Smooth muscle cell (in vitro differentiated cells): Measurements from ENCODE around the gene HOMER3. TPM values are rescaled to one million over a fixed set of nuclear protein-coding genes. Genes with fewer than 3 reads are reported as not detected.
A peak's percentile ranks its signal among the peaks of the same experiment; 100 is the strongest.

Experiments
- DNase-seq: peaks from one replicate; lab custom pipeline; 2025; ENCODE audit not compliant: unreplicated experiment; lab: John Stamatoyannopoulos, UW
- H2AFZ ChIP-seq: fragments of 200-600 bp; sonication (generic); 2 replicates; pipeline ENCODE4 v1.6.0; 2016; ENCODE audit warnings: antibody characterized with exemption, low read depth, mild to moderate bottlenecking
- H3F3A ChIP-seq: fragments of 200-600 bp; sonication (generic); 2 replicates; pipeline ENCODE4 v1.6.0; 2017; ENCODE audit warnings: antibody characterized with exemption, low read depth
- H3K27ac ChIP-seq: fragments of 200-600 bp; sonication (generic); 2 replicates; pipeline ENCODE4 v1.5.1; 2016; ENCODE audit warnings: low read depth, mild to moderate bottlenecking
- H3K27me3 ChIP-seq: fragments of 200-600 bp; sonication (generic); 2 replicates; pipeline ENCODE4 v1.6.1; 2016; ENCODE audit warnings: low read depth, mild to moderate bottlenecking
- H3K36me3 ChIP-seq: fragments of 200-600 bp; sonication (generic); 2 replicates; pipeline ENCODE4 v1.5.1; 2016; ENCODE audit warnings: low read depth
- H3K4me1 ChIP-seq: fragments of 200-600 bp; sonication (generic); 2 replicates; pipeline ENCODE4 v1.5.1; 2016; ENCODE audit warnings: low read depth
- H3K4me2 ChIP-seq: fragments of 200-600 bp; sonication (generic); 2 replicates; pipeline ENCODE4 v1.6.0; 2016; ENCODE audit warnings: mild to moderate bottlenecking
- H3K4me3 ChIP-seq: fragments of 200-600 bp; sonication (generic); 2 replicates; pipeline ENCODE4 v1.5.1; 2016; ENCODE audit warnings: mild to moderate bottlenecking
- H3K79me2 ChIP-seq: fragments of 200-600 bp; sonication (generic); 2 replicates; pipeline ENCODE4 v1.6.0; 2016; ENCODE audit warnings: low read depth, mild to moderate bottlenecking
- H3K9ac ChIP-seq: fragments of 200-600 bp; sonication (generic); 2 replicates; pipeline ENCODE4 v1.6.0; 2016; ENCODE audit warnings: low read depth
- H3K9me3 ChIP-seq: fragments of 200-600 bp; sonication (generic); replicated peaks from 2 replicates; pipeline ENCODE4 v1.5.1; 2016; ENCODE audit warnings: low read depth
- H4K20me1 ChIP-seq: fragments of 200-600 bp; sonication (generic); 2 replicates; pipeline ENCODE4 v1.6.0; 2016; ENCODE audit warnings: low read depth
- WGBS: methylation state at CpG from one replicate; pipeline ENCODE4 v1.1.7; 2016; ENCODE audit warnings: low lambda C conversion rate; 5-methylcytosine and 5-hydroxymethylcytosine counted together
- polyA plus RNA-seq: library from polyadenylated mRNA; unstranded; fragments of >200 nt; fragmentation: Nextera tagmentation; extraction: Ambion mirVana; gene quantifications from 2 replicates; pipeline ENCODE4 v1.2.1, GENCODE V29; 2016
- total RNA-seq: library from RNA; depleted of rRNA; stranded (reverse); fragments of >200 nt; gene quantifications from 2 replicates; pipeline ENCODE4 v1.2.3, GENCODE V29; 2014
- TF ChIP-seq, protein P1 (sequence below): fragments of 200-600 bp; sonication (generic); IDR thresholded peaks from 2 replicates; pipeline ENCODE4 v1.5.1; 2017; ENCODE audit warnings: borderline replicate concordance, mild to moderate bottlenecking, antibody characterized with exemption; ENCODE audit not compliant: insufficient read depth, poor library complexity, severe bottlenecking

HOMER3 gene
- total and polyA plus RNA-seq, 2 experiments from 2014 or later: 37.4 to 88.1 TPM

DNA sequence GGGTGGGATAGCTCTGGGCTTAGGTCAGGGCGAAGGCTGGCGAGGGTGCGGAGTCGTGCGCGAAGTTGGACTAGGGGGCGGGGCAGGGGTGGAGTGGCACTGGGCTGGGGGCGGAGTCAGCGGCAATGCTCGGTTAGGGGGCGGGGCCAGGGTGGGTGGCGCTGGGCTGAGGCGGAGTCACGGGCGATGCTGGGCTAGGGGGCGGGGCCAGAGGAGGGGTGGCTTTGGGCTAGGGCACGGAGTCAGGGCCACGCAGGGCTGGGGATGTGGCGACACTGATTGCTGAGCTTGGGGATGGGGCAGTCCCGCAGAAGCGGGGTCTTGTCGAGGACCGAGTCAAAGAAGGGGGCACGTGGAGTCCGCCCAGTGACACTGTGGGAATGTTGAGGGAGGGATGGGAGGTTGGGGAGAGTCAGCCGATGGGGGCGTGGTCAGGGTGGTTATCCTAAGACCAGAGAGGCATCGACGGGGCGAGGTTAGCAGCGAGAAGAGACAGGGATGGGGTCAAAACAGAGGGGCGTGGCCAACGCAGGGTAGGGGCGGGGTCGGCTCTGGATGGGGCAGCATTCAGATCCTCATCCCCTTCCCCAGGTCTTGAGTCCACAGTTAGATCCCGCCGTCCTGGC lies 8.7 kb downstream of the HOMER3 start:
- Histone ChIP-seq H3K4me3 (no peak overlapping the region), H3K36me3 (no peaks in the 10 kb centered on the region), H3K4me1 (no peaks in the 10 kb centered on the region), H4K20me1 (peaks cover 27% of the 10 kb centered on the region), H3K4me2 (peak overlapping the region; percentile 30), H3K9me3 (no peaks in the 10 kb centered on the region), H3K79me2 (no peaks in the 10 kb centered on the region), H3F3A (no peaks in the 10 kb centered on the region), H3K27me3 (no peaks in the 10 kb centered on the region), H3K27ac (no peak overlapping the region), H2AFZ (no peak overlapping the region), H3K9ac (no peak overlapping the region)
- DNase-seq: peak; percentile 78
- WGBS: 11% methylated on average over 21 of the region's 37 CpGs
- TF ChIP-seq, protein P1, sequence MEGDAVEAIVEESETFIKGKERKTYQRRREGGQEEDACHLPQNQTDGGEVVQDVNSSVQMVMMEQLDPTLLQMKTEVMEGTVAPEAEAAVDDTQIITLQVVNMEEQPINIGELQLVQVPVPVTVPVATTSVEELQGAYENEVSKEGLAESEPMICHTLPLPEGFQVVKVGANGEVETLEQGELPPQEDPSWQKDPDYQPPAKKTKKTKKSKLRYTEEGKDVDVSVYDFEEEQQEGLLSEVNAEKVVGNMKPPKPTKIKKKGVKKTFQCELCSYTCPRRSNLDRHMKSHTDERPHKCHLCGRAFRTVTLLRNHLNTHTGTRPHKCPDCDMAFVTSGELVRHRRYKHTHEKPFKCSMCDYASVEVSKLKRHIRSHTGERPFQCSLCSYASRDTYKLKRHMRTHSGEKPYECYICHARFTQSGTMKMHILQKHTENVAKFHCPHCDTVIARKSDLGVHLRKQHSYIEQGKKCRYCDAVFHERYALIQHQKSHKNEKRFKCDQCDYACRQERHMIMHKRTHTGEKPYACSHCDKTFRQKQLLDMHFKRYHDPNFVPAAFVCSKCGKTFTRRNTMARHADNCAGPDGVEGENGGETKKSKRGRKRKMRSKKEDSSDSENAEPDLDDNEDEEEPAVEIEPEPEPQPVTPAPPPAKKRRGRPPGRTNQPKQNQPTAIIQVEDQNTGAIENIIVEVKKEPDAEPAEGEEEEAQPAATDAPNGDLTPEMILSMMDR: no peak

DNA sequence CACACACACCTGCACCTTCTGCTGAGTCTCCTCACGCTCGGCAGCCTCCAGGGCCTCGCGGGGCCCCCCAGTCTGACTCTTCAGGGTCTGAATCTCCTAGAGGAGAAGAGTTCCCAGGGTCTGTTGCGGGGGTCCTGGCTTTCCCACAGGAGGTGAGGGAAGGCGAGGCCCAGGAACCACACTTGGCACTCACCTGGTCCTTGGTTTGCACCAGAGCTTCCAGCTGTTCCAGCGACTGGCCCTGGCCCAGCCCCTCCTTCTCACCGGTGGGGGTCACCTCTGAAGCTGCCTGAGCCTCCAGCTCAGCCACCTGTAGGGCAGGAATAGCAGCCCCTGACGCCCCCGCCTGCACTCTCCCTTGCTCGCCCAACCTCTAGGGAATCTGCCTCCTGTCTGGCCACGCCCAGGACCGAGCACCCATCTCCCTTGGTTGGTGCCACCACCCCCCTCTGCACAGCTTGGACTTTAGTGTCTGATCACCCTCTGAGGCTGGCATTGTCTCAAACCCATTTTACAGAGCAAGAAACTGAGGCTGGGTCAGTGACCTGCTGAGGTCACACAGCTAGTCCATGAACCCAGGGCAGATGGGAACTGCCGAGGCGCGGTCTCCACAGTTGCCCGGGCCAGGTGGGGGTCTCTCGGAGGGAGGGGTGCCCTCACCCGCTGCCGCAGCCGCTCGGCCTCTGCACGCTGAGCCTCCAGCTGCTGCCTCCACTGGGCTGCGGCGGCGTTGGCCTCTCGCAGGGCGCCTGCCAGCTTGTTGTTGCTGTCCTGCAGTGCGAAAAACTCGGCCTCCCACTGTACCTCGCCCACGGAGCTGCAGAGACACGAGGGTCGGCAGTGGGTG lies 9.5 kb downstream of the HOMER3 start:
- TF ChIP-seq, protein P1: no peak

DNA sequence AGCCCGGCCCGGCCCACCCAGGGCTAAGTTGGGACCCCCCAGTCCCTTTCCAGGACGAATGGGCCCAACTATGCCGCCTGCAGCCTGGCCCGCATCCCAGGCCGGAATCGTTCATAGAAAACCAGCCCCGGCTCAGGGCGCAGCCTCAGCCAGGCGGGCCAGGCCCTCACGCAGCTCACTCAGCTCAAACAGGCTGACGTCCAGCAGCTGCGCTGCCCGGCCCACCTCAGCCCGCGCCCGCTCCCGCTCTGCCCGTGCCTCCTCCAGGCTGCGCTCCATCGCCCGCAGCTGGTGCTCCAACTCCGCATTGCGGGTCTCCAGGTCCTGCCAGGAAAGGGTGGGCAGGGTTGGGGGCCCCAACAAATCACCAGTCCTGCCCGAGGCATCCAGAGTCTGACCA lies 11.7 kb downstream of the HOMER3 start:
- DNase-seq: no peak
- Histone ChIP-seq H3K36me3 (no peaks in the 10 kb centered on the region), H3K4me2 (no peak overlapping the region), H3K9ac (no peak overlapping the region), H3K9me3 (no peaks in the 10 kb centered on the region), H3K27me3 (no peaks in the 10 kb centered on the region), H3K4me3 (no peak overlapping the region), H3K27ac (no peak overlapping the region), H2AFZ (no peak overlapping the region), H3K79me2 (no peaks in the 10 kb centered on the region), H4K20me1 (peaks cover 27% of the 10 kb centered on the region), H3K4me1 (no peaks in the 10 kb centered on the region), H3F3A (no peaks in the 10 kb centered on the region)
- WGBS: 98% methylated on average over 23 of the region's 25 CpGs
- TF ChIP-seq, protein P1: no peak

More for the DNA sequence above, 9.5 kb downstream of the HOMER3 start:
- Histone ChIP-seq H3K79me2 (no peaks in the 10 kb centered on the region), H3K4me2 (no peak overlapping the region), H3K4me1 (no peaks in the 10 kb centered on the region), H2AFZ (no peak overlapping the region), H4K20me1 (peaks cover 27% of the 10 kb centered on the region), H3F3A (no peaks in the 10 kb centered on the region), H3K27me3 (no peaks in the 10 kb centered on the region), H3K9me3 (no peaks in the 10 kb centered on the region), H3K4me3 (no peak overlapping the region), H3K27ac (no peak overlapping the region), H3K36me3 (no peaks in the 10 kb centered on the region), H3K9ac (no peak overlapping the region)
- DNase-seq: no peak
- WGBS: 90% methylated on average over 28 of the region's 34 CpGs
